K562 (cell line): Measurements from ENCODE around the gene MPIG6B. TPM values are rescaled to one million over a fixed set of nuclear protein-coding genes. Genes with fewer than 3 reads are reported as not detected.

Experiments
- ATAC-seq: fragments of 200-7000 bp; cut with Tn5 transposase; 3 replicates; pipeline ENCODE4 v1.9.1; 2020; ENCODE audit warnings: moderate library complexity
- BruUV-seq: library from RNA; stranded (reverse); fragments of 400-500 nt; replicated peaks from 2 replicates; lab custom pipeline; 2021; lab: Mats Ljungman, UMichigan
- CTCF ChIA-PET: fragments of 300-600 bp; formaldehyde crosslinking; extraction: SDS; loops from one replicate; lab custom pipeline; 2021; ENCODE audit warnings: low intra/inter-chr PET ratio; lab: Yijun Ruan, JAX
- POLR2A ChIA-PET: fragments of 300-600, 350-650 bp; sonication (Branson Sonifier 250); formaldehyde crosslinking; extraction: SDS; loops from one replicate; lab custom pipeline; 2021; ENCODE audit warnings: antibody characterized with exemption, inconsistent platforms; lab: Yijun Ruan, JAX
- DNase-seq, 4 experiments: peaks; one replicate each; pipeline versions ENCODE4 v3.0.0 to v3.0.0-alpha.2; 2011 to 2018; ENCODE audit warnings: low spot score in 3 of 4, mixed read lengths in 3 of 4; ENCODE audit errors: extremely low read depth in 1 of 4
- FAIRE-seq: peaks from 2 replicates; lab custom pipeline; 2011; peaks lifted over from hg19 to GRCh38; lab: Jason Lieb, UNC
- H2AFZ ChIP-seq: 2 replicates; pipeline ENCODE4 v1.6.0; 2011; ENCODE audit warnings: low read depth, low read length, control low read depth, inconsistent platforms
- H3K27ac ChIP-seq: fragments of 200-600 bp; 3 replicates; pipeline ENCODE4 v1.8.0; 2011; ENCODE audit warnings: low read depth, mild to moderate bottlenecking, control low read depth, inconsistent platforms, low read length, moderate library complexity, mixed read lengths; ENCODE audit errors: extremely low read depth
- H3K27me3 ChIP-seq, 2 experiments: fragments of 300-600 bp in 1 of 2; 2 replicates in 1 of 2; 3 replicates in 1 of 2; pipeline versions ENCODE4 v1.6.0 to v1.8.0; 2011; ENCODE audit warnings: inconsistent platforms in 2 of 2, low read length in 2 of 2, mild to moderate bottlenecking in 1 of 2, mixed read lengths in 1 of 2, moderate library complexity in 1 of 2; ENCODE audit not compliant: control insufficient read depth in 2 of 2, insufficient read depth in 2 of 2
- H3K36me3 ChIP-seq: fragments of 300-600 bp; 3 replicates; pipeline ENCODE4 v1.8.0; 2011; ENCODE audit warnings: mild to moderate bottlenecking, low read length, inconsistent platforms; ENCODE audit not compliant: control insufficient read depth, insufficient read depth
- H3K4me1 ChIP-seq, 2 experiments: fragments of 200-600 bp in 1 of 2; replicated peaks in 1 of 2; 2 replicates in 1 of 2; 3 replicates in 1 of 2; pipeline versions ENCODE4 v1.5.1 to v1.8.0; 2011; ENCODE audit warnings: inconsistent platforms in 2 of 2, low read length in 2 of 2, mild to moderate bottlenecking in 1 of 2, mixed read lengths in 1 of 2, moderate library complexity in 1 of 2; ENCODE audit not compliant: control insufficient read depth in 2 of 2, insufficient read depth in 2 of 2
- H3K4me2 ChIP-seq: 2 replicates; pipeline ENCODE4 v1.6.1; 2011; ENCODE audit warnings: low read length, control low read depth, inconsistent platforms, mixed read lengths; ENCODE audit not compliant: insufficient read depth
- H3K4me3 ChIP-seq: fragments of 200-600 bp; sonication (generic), shearing (Covaris generic); 2 replicates; pipeline ENCODE4 v1.5.1; 2016; ENCODE audit warnings: control low read depth, inconsistent platforms
- H3K79me2 ChIP-seq: fragments of 200-600 bp; 3 replicates; pipeline ENCODE4 v1.8.0; 2011; ENCODE audit warnings: low read length, inconsistent platforms; ENCODE audit not compliant: control insufficient read depth, insufficient read depth
- H3K9ac ChIP-seq, 2 experiments: 2 replicates each; pipeline versions ENCODE4 v1.6.0 to v1.6.1; 2011; ENCODE audit warnings: low read depth in 2 of 2, low read length in 2 of 2, control low read depth in 1 of 2, inconsistent platforms in 1 of 2, mild to moderate bottlenecking in 1 of 2, mixed read lengths in 1 of 2; ENCODE audit not compliant: insufficient read depth in 1 of 2
- H3K9me1 ChIP-seq: one replicate; pipeline ENCODE4 v1.6.0; 2011; ENCODE audit warnings: inconsistent platforms, mild to moderate bottlenecking, low read length, moderate library complexity; ENCODE audit not compliant: control insufficient read depth, insufficient read depth
- H3K9me3 ChIP-seq: replicated peaks from 2 replicates; pipeline ENCODE4 v1.5.1; 2011; ENCODE audit warnings: low read depth, low read length, inconsistent platforms; ENCODE audit not compliant: control insufficient read depth, insufficient read depth
- H4K20me1 ChIP-seq: replicated peaks from 2 replicates; pipeline ENCODE4 v1.6.1; 2011; ENCODE audit warnings: low read length, inconsistent platforms, mixed read lengths; ENCODE audit not compliant: control insufficient read depth, insufficient read depth
- CHD4 ChIP-seq: fragments of 200-600 bp; sonication (generic); IDR thresholded peaks from 3 replicates; pipeline ENCODE4 v1.6.1; 2012; ENCODE audit warnings: low read depth, mild to moderate bottlenecking, mixed read lengths, low read length, inconsistent platforms; ENCODE audit not compliant: insufficient read depth, insufficient replicate concordance, poor library complexity, severe bottlenecking
- GTF2E2 ChIP-seq: fragments of 200-800 bp; sonication (Bioruptor generic); IDR thresholded peaks from 2 replicates; pipeline ENCODE4 v1.6.1; 2016; ENCODE audit warnings: missing genetic modification characterization, missing compliant biosample characterization
- JUNB ChIP-seq: fragments of 450-650 bp; formaldehyde crosslinking; conservative IDR thresholded peaks from 2 replicates; pipeline ENCODE4 v1.4.0; 2020; ENCODE audit warnings: mild to moderate bottlenecking
- KDM5B ChIP-seq: fragments of 200-600 bp; sonication (generic); IDR thresholded peaks from 2 replicates; pipeline ENCODE4 v1.6.1; 2012; ENCODE audit warnings: low read depth, mild to moderate bottlenecking, moderate library complexity, low read length, control low read depth, inconsistent platforms; ENCODE audit not compliant: insufficient replicate concordance
- LARP7 ChIP-seq: fragments of 450-650 bp; IDR thresholded peaks from 2 replicates; pipeline ENCODE4 v1.6.1; 2016
- LEF1 ChIP-seq: fragments of 450-650 bp; IDR thresholded peaks from 2 replicates; pipeline ENCODE4 v1.6.1; 2016; ENCODE audit warnings: mild to moderate bottlenecking
- NRF1 ChIP-seq, 2 experiments: fragments of 450-650 bp; IDR thresholded peaks in 1 of 2; conservative IDR thresholded peaks in 1 of 2; 2 replicates each; pipeline ENCODE4 v1.6.1; 2014; ENCODE audit warnings: mild to moderate bottlenecking in 2 of 2
- POLR3A ChIP-seq: IDR thresholded peaks from 2 replicates; pipeline ENCODE4 v1.6.1; 2011; ENCODE audit warnings: borderline replicate concordance, mild to moderate bottlenecking, moderate library complexity; ENCODE audit not compliant: insufficient read length, insufficient read depth; ENCODE audit errors: extremely low read depth
- PRDM10 ChIP-seq: fragments of 450-650 bp; IDR thresholded peaks from 2 replicates; pipeline ENCODE4 v1.6.1; 2018; ENCODE audit not compliant: partially characterized antibody
- SIN3A ChIP-seq, 2 experiments: fragments of 150-350 bp in 1 of 2; IDR thresholded peaks; 2 replicates each; pipeline ENCODE4 v1.6.1; 2011 to 2016; ENCODE audit warnings: borderline replicate concordance in 2 of 2, low read depth in 2 of 2, low read length in 2 of 2, mild to moderate bottlenecking in 2 of 2, moderate library complexity in 2 of 2; ENCODE audit not compliant: control insufficient read depth in 1 of 2
- SIN3B ChIP-seq: fragments of 450-650 bp; IDR thresholded peaks from 2 replicates; pipeline ENCODE4 v1.6.1; 2017; ENCODE audit warnings: low read depth, mild to moderate bottlenecking, moderate library complexity
- SUPT5H ChIP-seq: fragments of 450-650 bp; IDR thresholded peaks from 2 replicates; pipeline ENCODE4 v1.6.1; 2016
- TFAP4 ChIP-seq: sonication (generic); formaldehyde crosslinking; IDR thresholded peaks from 2 replicates; pipeline ENCODE4 v1.8.0; 2022; ENCODE audit warnings: missing genetic modification reagents, mild to moderate bottlenecking, moderate library complexity, borderline replicate concordance
- UBTF ChIP-seq, 2 experiments: IDR thresholded peaks; 2 replicates each; pipeline ENCODE4 v1.6.1; 2012; ENCODE audit warnings: improper control_type of control experiment in 2 of 2, low read depth in 2 of 2, low read length in 2 of 2, borderline replicate concordance in 1 of 2
- ZNF263 ChIP-seq: sonication (generic); formaldehyde crosslinking; IDR thresholded peaks from 2 replicates; pipeline ENCODE4 v1.8.0; 2022; ENCODE audit warnings: mild to moderate bottlenecking, missing genetic modification reagents, borderline replicate concordance
- ZNF316 ChIP-seq: fragments of 450-650 bp; IDR thresholded peaks from 2 replicates; pipeline ENCODE4 v1.6.1; 2016
- WGBS: fragments of 100-300 bp; shearing (Covaris generic); methylation state at CpG from one replicate; pipeline ENCODE4 v1.1.6; 2016; ENCODE audit warnings: low coverage, mixed read lengths; ENCODE audit not compliant: insufficient coverage; ENCODE audit errors: missing lambda C conversion rate; 5-methylcytosine and 5-hydroxymethylcytosine counted together
- in situ Hi-C: fragments of 300-500 bp; cut with MboI; formaldehyde crosslinking; loops from 4 replicates; pipeline ENCODE4 v1.15.0; 2018; ENCODE audit warnings: inconsistent platforms, mixed read lengths
- intact Hi-C: fragments of 100-400 bp; cut with micrococcal nuclease; formaldehyde crosslinking; loops from 2 replicates; pipeline ENCODE4 v1.14.2; 2022
- polyA plus RNA-seq, 8 experiments: library from polyadenylated mRNA; depleted of rRNA in 4 of 8; stranded (reverse) in 5 of 8; unstranded in 3 of 8; fragments of >200 nt; fragmentation: Nextera tagmentation in 2 of 8; fragmentation: Illumina TruSeq in 1 of 8; extraction: Ambion mirVana in 2 of 8; extraction: Trizol in 1 of 8; gene quantifications; 2 replicates each; pipeline versions ENCODE4 v1.2.1 to v1.2.3, GENCODE V29; 2011 to 2014; ENCODE audit warnings: inconsistent platforms in 1 of 8, missing spikeins in 1 of 8
- total RNA-seq, 7 experiments: library from RNA; depleted of rRNA in 6 of 7; stranded (reverse); fragments of >200 nt in 6 of 7; fragmentation: Illumina TruSeq in 2 of 7; extraction: Trizol in 2 of 7; gene quantifications; 2 replicates each; pipeline versions ENCODE4 v1.2.1 to v1.2.3, GENCODE V29; 2011 to 2021; ENCODE audit warnings: low replicate concordance in 1 of 7

The MPIG6B gene
- total and polyA plus RNA-seq, 9 of the 15 experiments (the other 6 are each of a cell fraction or from before 2014, with no cell fraction given) = 0.11 to 1.2 (median 0.28) TPM; not detected in 1

DNA sequence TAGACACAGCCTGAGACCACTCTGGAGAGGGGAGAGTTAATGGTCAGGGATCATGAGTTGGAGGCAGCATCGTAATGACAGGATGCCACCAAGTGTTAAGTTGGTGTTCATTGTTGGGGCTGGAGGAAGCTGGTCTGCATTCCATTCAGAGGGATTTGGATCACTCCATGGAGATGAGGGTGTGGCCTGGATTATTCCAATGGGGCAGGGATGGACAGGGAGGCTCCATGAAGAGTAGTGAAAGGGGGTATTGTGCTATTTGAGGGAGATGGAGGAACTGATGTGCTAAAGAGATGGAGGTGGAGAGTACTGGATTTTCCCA lies 40.4 kb downstream of the MPIG6B start:
- DNase-seq (no peak), FAIRE-seq (no peak), ATAC-seq (peak; percentile 4)
- in situ Hi-C loops (no loop called here), intact Hi-C loops (no loop called here)
- H3K9me3 ChIP-seq = no peaks in the 10 kb centered on the region
- peak overlapping the region in 1 of 2 experiments; percentile 40; a peak in 2 of 4 replicates for H3K9ac ChIP-seq
- H2AFZ ChIP-seq = no peak overlapping the region
- 30% methylated on average over 1 of the region's 1 CpG for WGBS
- H3K36me3 ChIP-seq = peaks cover 55% of the 10 kb centered on the region
- POLR2A ChIA-PET = interaction anchor here (0.6 to 4.6 kb wide), 4 partner anchors 9 to 87 kb away, joined by 3 to 29 read pairs (median 6); partner anchors contain the start of genes CLIC1 and MSH5
- H3K4me1 ChIP-seq = peaks cover 0 to 25% of the 10 kb centered on the region in 2 experiments; a peak in 3 of 5 replicates
- CTCF ChIA-PET = no interaction called here
- no peaks in the 10 kb centered on the region for H3K27me3 ChIP-seq
- no peak overlapping the region for H3K4me3 ChIP-seq
- H3K27ac ChIP-seq = no peak overlapping the region
- no peak overlapping the region for H3K4me2 ChIP-seq
- BruUV-seq = no TSS peak
- no peaks in the 10 kb centered on the region for H4K20me1 ChIP-seq
- no peaks in the 10 kb centered on the region for H3K9me1 ChIP-seq
- no peaks in the 10 kb centered on the region for H3K79me2 ChIP-seq
- TF ChIP-seq POLR3A (no peak), KDM5B (peak; percentile 23), NRF1 (conservative IDR thresholded peaks at IDR 0.05 in 1 of 2, IDR thresholded peaks at IDR 0.05 in 1 of 2) (no peak), ZNF316 (no peak), SUPT5H (peak; percentile 41; the same call in 1 of the 2 replicates), UBTF (IDR thresholded peaks at IDR 0.05; ENCODE audit: borderline replicate concordance in 1 of 2, low read depth in 2 of 2, low read length in 2 of 2) (no peak), CHD4 (no peak), GTF2E2 (tag) (no peak), LEF1 (no peak), SIN3B (no peak), LARP7 (no peak), ZNF263 (CRISPR knock-in tag) (no peak), PRDM10 (peak; percentile 96), JUNB (CRISPR knock-in tag) (no peak), SIN3A (IDR thresholded peaks at IDR 0.05; ENCODE audit: borderline replicate concordance in 2 of 2, control insufficient read depth in 1 of 2, low read depth in 2 of 2, low read length in 2 of 2) (no peak), TFAP4 (CRISPR knock-in tag) (no peak)
